Ammon's horn (tissue), 1 donor: ENCODE data around the gene ADCYAP1R1.

ENCODE experiments used
- DNase-seq: peaks from one replicate; pipeline ENCODE4 v3.0.0-alpha.2; 2016; ENCODE audit warnings: low spot score

ADCYAP1R1 gene

GRCh38 chr7:31068006-31068675 is 16.0 kb downstream of the ADCYAP1R1 start:
- no peak for DNase-seq

- no peak for DNase-seq
These were observed 17.9 kb downstream of the ADCYAP1R1 start for GRCh38 chr7:31069860-31070555.

- DNase-seq = no peak
These were observed 19.0 kb downstream of the ADCYAP1R1 start for GRCh38 chr7:31070991-31071644.

GRCh38 chr7:31071645-31072029 is 19.5 kb downstream of the ADCYAP1R1 start:
- DNase-seq = no peak

- DNase-seq = no peak
These were observed 21.4 kb downstream of the ADCYAP1R1 start for GRCh38 chr7:31073326-31074119.

- DNase-seq = no peak
These were observed 21.9 kb downstream of the ADCYAP1R1 start for GRCh38 chr7:31074120-31074383.

- no peak for DNase-seq
These were observed 22.4 kb downstream of the ADCYAP1R1 start for GRCh38 chr7:31074403-31075085.

- DNase-seq = no peak
These were observed 22.9 kb downstream of the ADCYAP1R1 start for GRCh38 chr7:31075086-31075405.

GRCh38 chr7:31076051-31076450 is 23.9 kb downstream of the ADCYAP1R1 start:
- DNase-seq = no peak

GRCh38 chr7:31076641-31077310 is 24.7 kb downstream of the ADCYAP1R1 start:
- no peak for DNase-seq

GRCh38 chr7:31077484-31078362 is 25.6 kb downstream of the ADCYAP1R1 start:
- DNase-seq = no peak

GRCh38 chr7:31078363-31078990 is 26.4 kb downstream of the ADCYAP1R1 start:
- no peak for DNase-seq

- DNase-seq = no peak
These were observed 27.2 kb downstream of the ADCYAP1R1 start for GRCh38 chr7:31079126-31079823.

- no peak for DNase-seq
These were observed 27.9 kb downstream of the ADCYAP1R1 start for GRCh38 chr7:31079824-31080511.

GRCh38 chr7:31080763-31081162 is 28.7 kb downstream of the ADCYAP1R1 start:
- DNase-seq = no peak

- no peak for DNase-seq
These were observed 29.9 kb downstream of the ADCYAP1R1 start for GRCh38 chr7:31082017-31082416.

GRCh38 chr7:31082447-31082846 is 30.3 kb downstream of the ADCYAP1R1 start:
- DNase-seq = no peak

- no peak for DNase-seq
These were observed 31.2 kb downstream of the ADCYAP1R1 start for GRCh38 chr7:31083210-31083786.

- no peak for DNase-seq
These were observed 32.1 kb downstream of the ADCYAP1R1 start for GRCh38 chr7:31084226-31084625.
